SK-N-SH (cell line): ENCODE measurements around the gene CNPPD1.

Source experiments
- CTCF ChIP-seq: fragments of 200-600 bp; sonication (generic); IDR thresholded peaks from 2 replicates; pipeline ENCODE4 v1.6.1; 2017; ENCODE audit warnings: antibody characterized with exemption, mild to moderate bottlenecking, moderate library complexity
- EZH2phosphoT487 ChIP-seq: fragments of 200-600 bp; sonication (generic); IDR thresholded peaks from 2 replicates; pipeline ENCODE4 v1.6.1; 2017; ENCODE audit warnings: low read depth, mixed run types, mild to moderate bottlenecking, antibody characterized with exemption, moderate library complexity, borderline replicate concordance
- FOSL2 ChIP-seq: IDR thresholded peaks from 2 replicates; pipeline ENCODE4 v1.4.0; 2012; ENCODE audit warnings: low read depth, mild to moderate bottlenecking, moderate library complexity, borderline replicate concordance
- MXI1 ChIP-seq: IDR thresholded peaks from 2 replicates; pipeline ENCODE4 v1.6.1; 2012; ENCODE audit warnings: mild to moderate bottlenecking, low read depth, low read length, improper control_type of control experiment
- NFIC ChIP-seq: IDR thresholded peaks from 2 replicates; pipeline ENCODE4 v1.4.0; 2012; ENCODE audit warnings: borderline replicate concordance
- POLR2AphosphoS5 ChIP-seq: IDR thresholded peaks from 2 replicates; pipeline ENCODE4 v1.6.1; 2012; ENCODE audit warnings: low read depth, low read length
- RAD21 ChIP-seq: IDR thresholded peaks from 2 replicates; pipeline ENCODE4 v1.6.1; 2012; ENCODE audit warnings: mild to moderate bottlenecking, low read length
- RFX5 ChIP-seq: IDR thresholded peaks from 2 replicates; pipeline ENCODE4 v1.6.1; 2012; ENCODE audit warnings: mild to moderate bottlenecking, improper control_type of control experiment, low read length
- RXRA ChIP-seq: IDR thresholded peaks from 2 replicates; pipeline ENCODE4 v1.4.0; 2012; ENCODE audit warnings: low read depth, mild to moderate bottlenecking, borderline replicate concordance
- TAF1 ChIP-seq: IDR thresholded peaks from 2 replicates; pipeline ENCODE4 v1.6.1; 2012; ENCODE audit warnings: low read depth, mild to moderate bottlenecking, low read length, moderate library complexity, borderline replicate concordance
- USF2 ChIP-seq: fragments of 150-350 bp; IDR thresholded peaks from 2 replicates; pipeline ENCODE4 v1.6.1; 2017; ENCODE audit warnings: antibody characterized with exemption, low read length, low read depth, borderline replicate concordance

GRCh38 chr2:219214786-219215185 lies 38.1 kb upstream of the CNPPD1 start:
- TF ChIP-seq USF2 (no peak), CTCF (no peak), TAF1 (no peak), RFX5 (no peak), POLR2AphosphoS5 (no peak), FOSL2 (no peak), RXRA (no peak), MXI1 (no peak), NFIC (no peak), RAD21 (no peak), EZH2phosphoT487 (no peak)
